Activated T-helper 1 cell treated with Interleukin-2 at 50 U/mL for 16 hours (primary cell): Measurements from ENCODE around the gene PRKCA.

ENCODE experiments used
- DNase-seq: peaks from one replicate; pipeline ENCODE4 v3.0.0-alpha.2; 2020; ENCODE audit warnings: low read depth

Gene PRKCA

DNA sequence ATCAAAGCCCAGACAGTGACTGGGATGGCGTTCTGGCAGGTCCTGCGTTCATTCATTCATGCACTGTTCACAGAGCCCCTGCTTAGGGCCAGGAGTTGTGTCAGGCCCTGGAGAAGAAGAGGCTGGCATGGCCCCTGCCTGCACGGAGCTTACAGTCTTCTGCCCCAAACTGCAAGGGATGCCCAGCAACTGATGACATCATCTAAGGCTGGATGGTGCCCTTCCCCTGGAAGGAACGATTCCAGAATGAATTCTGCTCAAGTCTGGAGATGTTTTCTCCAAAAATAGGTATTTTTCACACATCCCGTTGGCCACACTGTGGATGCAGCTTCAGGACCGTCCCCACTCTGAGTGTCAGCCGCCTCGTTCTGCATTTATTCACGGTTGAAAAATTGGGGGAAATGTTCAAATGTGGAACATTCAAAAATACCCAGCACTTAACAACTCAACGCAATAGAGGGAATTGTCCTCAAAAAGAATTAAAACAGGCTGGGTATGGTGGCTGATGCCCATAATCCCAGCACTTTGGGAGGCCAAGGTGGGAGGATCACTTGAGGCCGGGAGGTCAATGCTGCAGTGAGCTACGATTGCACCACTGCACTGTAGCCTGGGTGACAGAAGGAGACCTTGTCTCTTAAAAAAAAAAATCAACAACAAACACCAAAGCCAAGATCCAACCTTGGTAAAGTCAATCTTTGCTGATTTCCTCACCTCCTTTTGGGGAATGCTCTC, 508.7 kb downstream of the PRKCA start:
- DNase-seq, result no peak

DNA sequence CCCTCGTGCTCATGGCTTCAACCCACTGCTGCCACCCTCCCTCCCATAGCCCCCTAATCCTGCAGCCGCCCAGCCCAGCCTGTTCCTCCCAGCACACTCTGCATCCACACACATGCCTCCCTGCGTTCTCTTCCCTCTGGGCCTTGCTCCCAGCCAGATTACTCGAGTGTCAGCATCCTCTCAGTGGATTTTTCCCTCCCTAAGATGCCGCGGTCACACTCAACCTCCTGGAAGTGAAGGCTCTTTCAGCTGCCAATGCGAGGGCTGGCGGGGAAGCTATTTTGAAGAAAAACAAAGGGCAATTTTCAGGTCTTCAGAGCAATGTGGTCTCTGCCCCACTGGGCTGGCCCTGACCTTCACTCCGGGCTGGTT, 509.3 kb downstream of the PRKCA start:
- DNase-seq, result no peak

GRCh38 chr17:66812571-66812970, 510.2 kb downstream of the PRKCA start:
- DNase-seq, result no peak

GRCh38 chr17:66813296-66813695, 510.9 kb downstream of the PRKCA start:
- DNase-seq, result no peak

- no peak for DNase-seq
Observed at GRCh38 chr17:66814026-66814425, 511.6 kb downstream of the PRKCA start.

DNA sequence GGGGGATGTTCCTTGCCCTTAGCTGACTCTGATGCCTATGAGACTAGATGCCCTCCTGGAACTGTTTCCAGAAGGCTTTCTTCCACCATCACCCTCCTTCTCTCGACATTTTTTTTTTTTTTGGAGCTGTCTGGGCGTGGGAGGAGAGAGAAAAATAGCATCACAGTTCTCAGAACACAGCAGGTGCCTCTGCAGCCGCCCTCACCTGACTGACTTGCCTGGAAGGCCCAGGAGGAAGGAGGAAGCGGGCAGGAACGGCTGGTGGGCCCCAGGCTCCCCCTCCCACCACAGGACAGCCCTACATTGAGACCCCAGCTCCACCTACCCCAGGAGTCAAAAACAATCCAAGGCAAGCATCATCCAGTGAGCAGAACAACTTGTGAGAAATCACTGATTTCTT, 512.2 kb downstream of the PRKCA start:
- no peak for DNase-seq

GRCh38 chr17:66817750-66818149, 515.3 kb downstream of the PRKCA start:
- DNase-seq, result no peak

DNA sequence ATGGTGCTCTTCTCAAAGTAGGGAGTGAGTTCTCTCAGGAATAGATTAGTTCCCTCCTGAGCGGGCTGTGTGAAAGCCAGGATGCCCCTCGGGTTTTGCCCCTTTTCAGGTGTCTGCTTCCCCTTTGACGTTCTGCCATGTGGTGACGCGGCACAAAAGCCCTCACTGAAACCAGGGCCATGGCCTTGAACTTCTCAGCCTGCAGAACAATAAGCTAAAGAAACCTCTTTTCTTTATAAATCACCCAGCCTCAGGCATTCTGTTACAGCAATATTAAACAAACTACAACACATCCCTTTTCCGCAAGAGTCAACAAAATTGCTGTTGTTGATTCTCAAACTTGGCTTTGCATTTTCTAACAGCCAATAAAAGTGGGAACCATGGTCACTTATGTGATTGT, 517.1 kb downstream of the PRKCA start:
- DNase-seq, result no peak

GRCh38 chr17:66822009-66822408, 519.6 kb downstream of the PRKCA start:
- DNase-seq, result no peak

DNA sequence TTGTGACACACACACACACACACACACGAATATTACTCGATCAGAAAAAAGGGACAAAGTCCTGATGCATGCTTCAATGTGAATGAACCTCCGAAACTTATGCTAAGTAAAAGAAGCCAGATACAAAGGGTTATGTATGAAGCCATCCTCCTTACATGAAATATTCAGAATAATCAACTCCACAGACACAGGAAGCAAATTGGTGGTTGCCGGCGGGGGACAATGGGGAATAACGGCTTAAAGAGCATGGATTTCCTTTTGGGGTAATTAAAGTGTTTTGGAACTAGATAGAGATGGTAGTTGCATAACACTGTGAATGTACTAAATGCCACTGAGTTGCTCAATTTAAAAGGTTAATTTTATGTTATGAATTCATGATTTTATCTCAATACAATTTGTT, 524.4 kb downstream of the PRKCA start:
- DNase-seq, result no peak

- no peak for DNase-seq
Observed at GRCh38 chr17:66829386-66829864, 527.0 kb downstream of the PRKCA start.

- no peak for DNase-seq
Observed at GRCh38 chr17:66829883-66830282, 527.5 kb downstream of the PRKCA start.

DNA sequence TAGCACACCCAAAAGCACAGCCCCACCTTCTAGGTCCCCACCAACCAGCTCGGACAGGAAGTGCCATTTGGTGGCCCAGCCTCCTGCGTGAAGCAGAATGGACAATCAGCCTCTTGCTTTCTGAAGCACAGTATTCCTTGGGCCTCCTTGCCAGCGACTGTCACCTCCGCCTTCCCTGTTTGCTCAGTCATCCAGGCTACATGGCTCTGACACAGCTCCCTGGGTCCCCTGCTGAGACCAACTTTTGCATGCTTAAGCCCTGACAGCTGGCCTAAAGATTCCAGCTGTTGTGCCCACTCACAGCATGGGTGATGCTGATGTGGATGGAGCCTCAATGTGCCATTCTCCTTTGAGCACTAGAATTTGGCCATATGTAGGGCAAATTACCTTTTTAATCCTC, 528.0 kb downstream of the PRKCA start:
- DNase-seq, result no peak

DNA sequence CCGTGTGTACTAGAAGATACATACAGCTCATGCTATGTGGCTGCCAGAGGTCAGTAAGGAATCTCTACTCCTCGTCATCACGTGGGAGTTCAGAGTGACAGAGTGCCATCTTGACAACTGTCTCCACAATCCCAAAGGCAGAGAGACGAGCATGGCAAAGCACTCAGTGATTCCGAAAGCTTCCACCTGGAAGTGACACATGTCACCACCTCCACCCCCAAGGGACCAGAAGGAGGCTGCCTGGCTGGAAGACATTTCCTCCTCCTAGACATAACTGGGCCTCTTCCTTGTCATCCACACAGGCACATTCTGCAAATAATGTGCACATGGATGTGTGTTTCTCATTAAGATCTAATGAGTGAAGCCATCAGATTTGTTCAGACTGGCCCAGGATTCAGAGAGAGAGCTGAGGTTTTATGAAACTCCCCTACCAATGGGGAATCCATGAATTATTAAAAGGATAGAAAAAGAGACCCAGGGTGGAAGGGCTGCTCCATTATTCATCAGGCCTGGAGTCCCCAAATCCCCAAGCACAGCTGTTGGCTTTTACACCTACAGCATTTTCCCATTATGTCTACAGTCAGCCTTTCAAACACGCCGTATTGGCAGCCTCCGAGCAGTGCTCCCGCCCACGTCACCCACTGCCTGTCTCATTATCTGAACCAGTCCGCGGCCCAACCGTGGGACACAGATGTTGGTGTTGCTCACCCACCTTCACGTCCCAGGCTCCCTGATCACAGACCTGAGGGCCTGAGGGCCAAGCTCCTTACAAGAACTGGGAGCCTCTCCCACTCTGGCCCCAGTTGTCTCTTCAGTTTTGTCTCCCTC, 529.2 kb downstream of the PRKCA start:
- DNase-seq, result no peak

DNA sequence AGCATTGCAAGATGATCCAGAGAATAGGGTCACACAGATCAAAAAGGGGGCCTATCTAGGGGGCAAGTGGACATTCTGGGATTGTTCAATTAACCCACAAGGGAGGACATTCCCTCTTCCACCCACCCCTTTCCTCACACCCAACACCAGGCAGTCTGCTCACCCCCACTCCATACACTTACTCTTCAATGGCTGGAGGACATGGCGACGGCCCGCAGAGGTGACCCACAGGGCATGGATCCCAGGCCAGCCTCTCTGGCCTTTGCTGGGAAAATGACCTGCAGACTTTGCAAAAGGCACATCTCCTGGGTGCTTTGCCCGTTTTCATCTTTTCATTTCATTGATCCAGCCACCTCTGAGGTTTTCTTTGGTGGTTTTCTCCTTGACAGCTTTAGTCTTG, 530.8 kb downstream of the PRKCA start:
- DNase-seq, result no peak

GRCh38 chr17:66834426-66834918, 532.1 kb downstream of the PRKCA start:
- DNase-seq, result no peak

- DNase-seq, result no peak
Observed at GRCh38 chr17:66834919-66835454, 532.6 kb downstream of the PRKCA start, which contains the start of gene CACNG5. Gene CACNG5, plus strand, starts transcription at chr17:66835117. Its CDS starts 42,216 bp downstream, at chr17:66877333.

DNA sequence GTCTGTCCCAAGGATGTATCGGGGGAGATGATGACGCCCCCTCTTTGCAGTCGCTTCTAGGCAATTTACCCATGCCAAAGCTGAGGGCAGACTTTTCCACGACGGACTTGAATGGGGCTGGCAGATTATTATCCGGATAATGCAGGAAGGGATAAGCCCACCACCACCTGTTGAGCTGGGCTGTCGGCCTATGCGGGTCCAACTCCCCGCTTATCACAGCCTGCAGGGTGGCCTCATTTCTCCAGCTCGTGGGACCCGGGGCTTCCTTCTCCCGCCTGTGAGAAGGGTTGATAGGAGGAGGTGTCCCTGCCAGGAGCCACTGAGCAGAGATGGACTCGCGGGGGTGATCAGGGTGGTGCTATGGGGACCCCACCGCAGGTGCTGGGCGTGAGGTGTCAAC, 533.1 kb downstream of the PRKCA start:
- DNase-seq, result no peak

- DNase-seq, result no peak
Observed at GRCh38 chr17:66836063-66837005, 533.9 kb downstream of the PRKCA start.

GRCh38 chr17:66837226-66837625, 534.8 kb downstream of the PRKCA start:
- no peak for DNase-seq

GRCh38 chr17:66837885-66838665, 535.7 kb downstream of the PRKCA start:
- DNase-seq, result no peak
